HL-60 (cell line): ENCODE measurements around the gene MSH3.
"Not testable (repeated sequence)": the region's sequence is repeated elsewhere in the genome, so short reads cannot be mapped to it uniquely, and the experiment has no call there.

Experiments used
- DNase-seq, 2 experiments: peaks; one replicate each; pipeline ENCODE4 v3.0.0-alpha.2; 2010 to 2020; ENCODE audit warnings: low read depth in 1 of 2, low spot score in 1 of 2
- H3K27ac ChIP-seq: fragments of 250-450 bp; sonication (Bioruptor Pico); replicated peaks from 2 replicates; pipeline ENCODE4 v1.5.1; 2020; ENCODE audit warnings: mild to moderate bottlenecking, moderate library complexity
- H3K27me3 ChIP-seq: fragments of 250-450 bp; sonication (Bioruptor Pico); 2 replicates; pipeline ENCODE4 v1.5.1; 2021; ENCODE audit warnings: mild to moderate bottlenecking, moderate library complexity; ENCODE audit not compliant: insufficient read depth, poor library complexity, severe bottlenecking
- H3K4me3 ChIP-seq: replicated peaks from 2 replicates; pipeline ENCODE4 v1.5.1; 2011; ENCODE audit warnings: mild to moderate bottlenecking, control low read depth, low read length; ENCODE audit not compliant: insufficient read depth
- GABPA ChIP-seq: IDR thresholded peaks from 2 replicates; pipeline ENCODE4 v1.6.1; 2012; ENCODE audit warnings: low read depth
- POLR2AphosphoS5 ChIP-seq: IDR thresholded peaks from 2 replicates; pipeline ENCODE4 v1.6.1; 2012; ENCODE audit warnings: low read depth
- REST ChIP-seq: IDR thresholded peaks from 2 replicates; pipeline ENCODE4 v1.6.1; 2012; ENCODE audit warnings: low read depth; ENCODE audit not compliant: insufficient replicate concordance
- SPI1 ChIP-seq: IDR thresholded peaks from 2 replicates; pipeline ENCODE4 v1.6.1; 2012; ENCODE audit warnings: low read depth, mild to moderate bottlenecking, borderline replicate concordance
- TF ChIP-seq, protein P1 (sequence below): IDR thresholded peaks from one replicate; pipeline ENCODE4 v1.5.1; 2011; ENCODE audit warnings: low read length, control low read depth, inconsistent platforms; ENCODE audit not compliant: insufficient read depth

The MSH3 gene

GRCh38 chr5:80881726-80882125 lies 227.3 kb downstream of the MSH3 start:
- no peak for DNase-seq
- no peak for TF ChIP-seq GABPA
- no peak for TF ChIP-seq REST
- no peak for TF ChIP-seq SPI1
- TF ChIP-seq POLR2AphosphoS5 = no peak
- TF ChIP-seq, protein P1, sequence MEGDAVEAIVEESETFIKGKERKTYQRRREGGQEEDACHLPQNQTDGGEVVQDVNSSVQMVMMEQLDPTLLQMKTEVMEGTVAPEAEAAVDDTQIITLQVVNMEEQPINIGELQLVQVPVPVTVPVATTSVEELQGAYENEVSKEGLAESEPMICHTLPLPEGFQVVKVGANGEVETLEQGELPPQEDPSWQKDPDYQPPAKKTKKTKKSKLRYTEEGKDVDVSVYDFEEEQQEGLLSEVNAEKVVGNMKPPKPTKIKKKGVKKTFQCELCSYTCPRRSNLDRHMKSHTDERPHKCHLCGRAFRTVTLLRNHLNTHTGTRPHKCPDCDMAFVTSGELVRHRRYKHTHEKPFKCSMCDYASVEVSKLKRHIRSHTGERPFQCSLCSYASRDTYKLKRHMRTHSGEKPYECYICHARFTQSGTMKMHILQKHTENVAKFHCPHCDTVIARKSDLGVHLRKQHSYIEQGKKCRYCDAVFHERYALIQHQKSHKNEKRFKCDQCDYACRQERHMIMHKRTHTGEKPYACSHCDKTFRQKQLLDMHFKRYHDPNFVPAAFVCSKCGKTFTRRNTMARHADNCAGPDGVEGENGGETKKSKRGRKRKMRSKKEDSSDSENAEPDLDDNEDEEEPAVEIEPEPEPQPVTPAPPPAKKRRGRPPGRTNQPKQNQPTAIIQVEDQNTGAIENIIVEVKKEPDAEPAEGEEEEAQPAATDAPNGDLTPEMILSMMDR = no peak
- H3K27ac ChIP-seq = no peak overlapping the region
- H3K4me3 ChIP-seq = no peak overlapping the region
- no peaks in the 10 kb centered on the region for H3K27me3 ChIP-seq

GRCh38 chr5:80883390-80883789 lies 228.9 kb downstream of the MSH3 start:
- H3K27ac ChIP-seq, DNase-seq, H3K4me3 ChIP-seq, H3K27me3 ChIP-seq: not testable (repeated sequence)

- no peak overlapping the region for H3K27ac ChIP-seq
- no peaks in the 10 kb centered on the region for H3K27me3 ChIP-seq
- DNase-seq = no peak
- TF ChIP-seq SPI1 = no peak
- no peak overlapping the region for H3K4me3 ChIP-seq
Measured at GRCh38 chr5:80884086-80884813, 229.8 kb downstream of the MSH3 start.

- TF ChIP-seq GABPA (no peak), REST (no peak), POLR2AphosphoS5 (no peak), SPI1 (no peak)
- TF ChIP-seq, protein P1 = no peak
- no peak overlapping the region for H3K4me3 ChIP-seq
- no peak overlapping the region for H3K27ac ChIP-seq
- H3K27me3 ChIP-seq = no peaks in the 10 kb centered on the region
- DNase-seq = no peak
Measured at GRCh38 chr5:80884929-80885328, 230.5 kb downstream of the MSH3 start.

DNA sequence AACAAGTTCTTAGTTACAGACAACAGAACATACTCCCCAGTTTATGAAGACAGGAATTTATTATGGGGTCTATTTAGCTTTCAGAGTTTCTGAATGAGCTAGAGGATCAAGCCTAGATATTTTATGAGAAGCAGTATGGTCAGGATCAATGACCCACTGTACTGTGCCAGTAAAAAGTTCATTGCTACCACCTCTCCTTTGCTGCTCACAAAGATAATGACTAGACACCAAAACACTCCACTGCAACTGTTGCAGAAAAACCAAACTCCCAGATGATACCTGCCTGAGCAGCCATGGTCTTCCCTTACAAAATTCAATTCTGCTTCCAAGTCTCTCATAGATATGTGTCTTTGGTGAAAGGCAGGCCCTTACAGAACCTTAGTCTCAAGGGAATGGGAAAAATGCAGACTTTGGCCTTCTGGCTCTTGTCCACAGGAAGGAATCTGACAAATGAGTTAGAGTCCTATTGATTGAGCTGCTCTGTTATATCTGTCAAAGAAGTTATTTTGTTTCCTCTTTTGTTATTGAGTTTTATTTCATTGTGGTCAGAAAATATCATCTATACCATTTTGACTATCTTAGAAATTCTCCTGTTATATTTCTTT lies 231.0 kb downstream of the MSH3 start:
- no peaks in the 10 kb centered on the region for H3K27me3 ChIP-seq
- no peak overlapping the region for H3K4me3 ChIP-seq
- no peak overlapping the region for H3K27ac ChIP-seq
- no peak for DNase-seq
- TF ChIP-seq REST (no peak), GABPA (no peak), SPI1 (no peak), POLR2AphosphoS5 (no peak)
- TF ChIP-seq, protein P1 = no peak
